Common myeloid progenitor, CD34-positive (primary cell): ENCODE data around the gene TOPORS.

Experiments used
- CTCF ChIA-PET: fragments of 350-600 bp; sonication (Branson Sonifier 250); formaldehyde crosslinking; loops from one replicate; lab custom pipeline; 2021; ENCODE audit warnings: antibody characterized with exemption; lab: Charles Lee
- POLR2A ChIA-PET: fragments of 350-600 bp; sonication (Branson Sonifier 250); formaldehyde crosslinking; loops from one replicate; lab custom pipeline; 2021; ENCODE audit warnings: antibody characterized with exemption; lab: Charles Lee
- DNase-seq, 3 donors: peaks; one replicate each; pipeline versions ENCODE4 v3.0.0 to v3.0.0-alpha.2; 2013
- H3K27ac ChIP-seq, 2 experiments: 1 replicate in 1 of 2; 2 replicates in 1 of 2; pipeline ENCODE4 v1.7.0; 2013; ENCODE audit warnings: inconsistent platforms in 2 of 2, low read length in 2 of 2, mild to moderate bottlenecking in 2 of 2, low read depth in 1 of 2, moderate library complexity in 1 of 2; ENCODE audit not compliant: severe bottlenecking in 2 of 2, insufficient read depth in 1 of 2, poor library complexity in 1 of 2
- H3K27me3 ChIP-seq, 5 experiments: replicated peaks in 2 of 5; 1 replicate in 3 of 5; 2 replicates in 2 of 5; pipeline versions ENCODE4 v1.6.1 to v1.7.0; 2013; ENCODE audit warnings: low read length in 4 of 5, mild to moderate bottlenecking in 2 of 5, moderate library complexity in 2 of 5, inconsistent platforms in 1 of 5; ENCODE audit not compliant: insufficient read depth in 5 of 5, control insufficient read depth in 4 of 5
- H3K36me3 ChIP-seq, 4 experiments: 1 replicate in 2 of 4; 2 replicates in 2 of 4; pipeline versions ENCODE4 v1.6.1 to v1.7.0; 2013; ENCODE audit warnings: low read length in 3 of 4, control low read depth in 1 of 4, mild to moderate bottlenecking in 1 of 4; ENCODE audit not compliant: control insufficient read depth in 4 of 4, insufficient read depth in 4 of 4
- H3K4me1 ChIP-seq, 4 experiments: 1 replicate in 3 of 4; 2 replicates in 1 of 4; pipeline versions ENCODE4 v1.6.1 to v1.7.1; 2013; ENCODE audit warnings: low read length in 3 of 4, mild to moderate bottlenecking in 3 of 4, control low read depth in 1 of 4, inconsistent platforms in 1 of 4, moderate library complexity in 1 of 4; ENCODE audit not compliant: control insufficient read depth in 4 of 4, insufficient read depth in 4 of 4; ENCODE audit errors: control extremely low read depth in 1 of 4
- H3K4me3 ChIP-seq, 7 experiments: 1 replicate in 4 of 7; 2 replicates in 3 of 7; pipeline versions ENCODE4 v1.5.1 to v1.7.0; 2013; ENCODE audit warnings: mild to moderate bottlenecking in 7 of 7, low read length in 6 of 7, moderate library complexity in 6 of 7, inconsistent platforms in 2 of 7, low read depth in 2 of 7, control low read depth in 1 of 7; ENCODE audit not compliant: insufficient read depth in 4 of 7, control insufficient read depth in 1 of 7; ENCODE audit errors: extremely low read depth in 1 of 7
- H3K9me3 ChIP-seq, 5 experiments: 1 replicate in 4 of 5; 2 replicates in 1 of 5; pipeline versions ENCODE4 v1.6.1 to v1.7.1; 2013; ENCODE audit warnings: low read length in 4 of 5, mild to moderate bottlenecking in 2 of 5, inconsistent platforms in 1 of 5, low read depth in 1 of 5, moderate library complexity in 1 of 5; ENCODE audit not compliant: control insufficient read depth in 4 of 5, insufficient read depth in 2 of 5; ENCODE audit errors: control extremely low read depth in 1 of 5
- WGBS: methylation state at CpG from one replicate; pipeline ENCODE4 v1.1.5; 2013; ENCODE audit not compliant: insufficient coverage; 5-methylcytosine and 5-hydroxymethylcytosine counted together

The TOPORS gene

DNA sequence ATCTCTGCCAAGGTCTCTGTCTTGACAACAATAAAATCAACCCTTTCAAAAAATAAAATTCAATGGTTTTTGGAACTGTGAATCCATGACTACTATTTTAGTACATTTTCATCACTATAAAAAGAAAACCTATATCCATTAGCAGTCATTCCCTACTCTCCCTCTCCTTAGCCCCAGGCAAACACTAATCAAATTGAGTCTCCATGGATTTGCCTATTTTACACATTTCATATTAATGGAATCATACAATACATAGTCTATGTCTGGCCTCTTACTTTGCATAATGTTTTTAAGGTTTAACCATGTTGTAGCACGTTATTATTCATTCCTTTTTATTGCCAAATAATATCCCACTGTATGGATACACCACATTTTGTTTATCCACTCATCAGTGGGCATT, 50.5 kb downstream of the TOPORS start:
- Histone ChIP-seq H3K4me3 (no peak overlapping the region), H3K9me3 (peaks cover 0 to 4% (median 0%) of the 10 kb centered on the region in 5 experiments), H3K4me1 (no peaks in the 10 kb centered on the region), H3K27ac (no peak overlapping the region), H3K27me3 (no peaks in the 10 kb centered on the region), H3K36me3 (peaks cover 4 to 25% (median 7%) of the 10 kb centered on the region in 4 experiments)
- ChIA-PET POLR2A (no interaction called here), CTCF (interaction anchor here (0.6 kb wide), 1 partner anchor 198 kb away, joined by 3 read pairs; no protein-coding TSS in a partner anchor)
- no peak for DNase-seq
- WGBS, result 100% methylated on average over 1 of the region's 1 CpG

DNA sequence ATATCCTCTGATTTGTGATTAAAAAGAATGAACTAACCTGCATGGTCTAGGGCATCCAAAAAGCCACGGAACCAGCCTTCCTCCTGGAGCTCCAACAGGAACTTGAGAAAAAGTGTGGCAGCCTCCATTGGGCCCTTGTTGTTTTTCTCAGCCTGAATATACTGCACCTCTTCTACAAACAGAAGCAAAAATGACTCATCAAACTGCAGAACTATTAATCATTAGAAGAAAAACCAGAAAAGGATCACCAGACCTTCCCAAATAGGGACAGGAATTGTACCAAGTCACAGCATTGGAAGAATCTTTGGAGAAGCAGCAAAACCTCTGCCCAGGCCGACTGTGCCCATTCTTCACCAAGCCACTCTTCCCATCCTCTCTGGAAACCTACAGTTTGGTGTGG, 51.6 kb downstream of the TOPORS start:
- POLR2A ChIA-PET, result no interaction called here
- DNase-seq, result no peak
- H3K27ac ChIP-seq, result no peak overlapping the region
- H3K27me3 ChIP-seq, result no peaks in the 10 kb centered on the region
- H3K4me1 ChIP-seq, result no peaks in the 10 kb centered on the region
- peaks cover 0 to 4% (median 0%) of the 10 kb centered on the region in 5 experiments for H3K9me3 ChIP-seq
- 40% methylated on average over 1 of the region's 2 CpGs for WGBS
- H3K4me3 ChIP-seq, result no peak overlapping the region
- CTCF ChIA-PET, result no interaction called here
- H3K36me3 ChIP-seq, result peaks cover 4 to 35% (median 10%) of the 10 kb centered on the region in 4 experiments

DNA sequence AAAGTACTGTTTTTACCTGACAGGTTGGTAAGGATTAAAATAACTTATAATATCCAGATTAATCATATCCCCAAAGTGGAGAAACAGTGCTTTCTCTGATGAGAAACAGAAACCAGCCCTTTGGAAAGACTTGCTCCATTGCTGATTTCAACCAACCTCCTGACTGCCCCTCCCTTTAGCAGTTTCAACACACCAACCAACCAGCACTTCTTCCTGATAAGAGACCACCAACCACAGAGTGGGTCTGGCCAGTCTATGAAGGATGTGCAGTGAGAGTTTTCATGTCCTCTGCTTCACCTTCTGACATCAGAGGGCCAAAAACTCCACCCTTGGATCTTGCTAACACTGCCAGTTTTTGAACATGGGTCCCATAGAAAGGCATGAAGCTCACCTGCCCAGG, 54.5 kb downstream of the TOPORS start:
- ChIA-PET CTCF (interaction anchor here (1.4 kb wide), 1 partner anchor 12 kb away, joined by 4 read pairs; no protein-coding TSS in a partner anchor), POLR2A (no interaction called here)
- peaks cover 4 to 35% (median 10%) of the 10 kb centered on the region in 4 experiments for H3K36me3 ChIP-seq

DNA sequence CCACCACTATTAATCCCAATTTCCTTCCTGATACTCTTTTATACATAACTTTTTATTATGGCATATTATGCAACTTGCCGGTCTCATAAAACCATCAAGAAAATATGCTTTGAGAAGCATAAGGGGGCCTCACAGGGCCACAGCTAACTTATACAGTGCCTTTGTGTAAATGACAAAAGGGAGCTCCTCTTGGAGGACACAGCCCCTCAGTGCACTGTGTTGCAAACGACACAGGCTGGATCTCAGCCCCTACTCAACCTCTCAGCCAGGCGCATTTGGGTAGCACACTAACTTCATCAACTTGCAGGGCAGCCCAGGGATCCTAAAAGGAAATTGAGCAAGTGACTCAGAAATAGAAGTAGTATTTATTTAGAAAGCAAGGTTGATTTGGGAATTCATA, 61.8 kb downstream of the TOPORS start:
- ChIA-PET CTCF (interaction anchor here (1.3 to 2.1 kb wide), 2 partner anchors 9 to 112 kb away, joined by 4 to 7 read pairs; no protein-coding TSS in a partner anchor), POLR2A (no interaction called here)
- H3K4me3 ChIP-seq, result no peak overlapping the region
- H3K27me3 ChIP-seq, result no peaks in the 10 kb centered on the region
- H3K4me1 ChIP-seq, result no peaks in the 10 kb centered on the region
- no CpG with 5 or more reads among the region's 3 CpGs for WGBS
- no peak overlapping the region for H3K27ac ChIP-seq
- H3K9me3 ChIP-seq, result no peaks in the 10 kb centered on the region
- no peak for DNase-seq
- H3K36me3 ChIP-seq, result peaks cover 14 to 35% (median 19%) of the 10 kb centered on the region in 4 experiments

More for the DNA sequence above, 54.5 kb downstream of the TOPORS start:
- Histone ChIP-seq H3K27me3 (no peaks in the 10 kb centered on the region), H3K9me3 (peaks cover 0 to 4% (median 0%) of the 10 kb centered on the region in 5 experiments), H3K4me1 (no peaks in the 10 kb centered on the region), H3K4me3 (no peak overlapping the region), H3K27ac (no peak overlapping the region)
- DNase-seq, result peak in 1 of 3 donors; percentile 3
